ENCODE measurements around the gene E2F6. TPM values are rescaled to one million over a fixed set of nuclear protein-coding genes. Genes with fewer than 3 reads are reported as not detected.

Gene E2F6
- total and polyA plus RNA-seq, 2 of the 13 experiments (the other 11 are each of a cell fraction or from before 2014, with no cell fraction given): 27.3 to 36.0 TPM

- TF ChIP-seq TERF1 (CRISPR knock-in tag; IDR thresholded peaks at IDR 0.05): no peak
- no peak for TF ChIP-seq ZNF557 (CRISPR knock-in tag; IDR thresholded peaks at IDR 0.05)
- TF ChIP-seq POLR2G (IDR thresholded peaks at IDR 0.05; ENCODE audit: low read depth, low read length): no peak
- 0 out of 2 replicates have a peak, but pooled peaks have one; percentile 16 for TF ChIP-seq ZNF441 (CRISPR knock-in tag; IDR thresholded peaks at IDR 0.05; ENCODE audit: borderline replicate concordance)
- TF ChIP-seq SAP130 (CRISPR knock-in tag; IDR thresholded peaks at IDR 0.05; ENCODE audit: low read depth): no peak
- no peak for TF ChIP-seq XRCC5 (optimal IDR thresholded peaks at IDR 0.05; ENCODE audit: low read length)
- TF ChIP-seq HMGXB4 (CRISPR knock-in tag; IDR thresholded peaks at IDR 0.05; ENCODE audit: borderline replicate concordance in 1 of 2, low read depth in 1 of 2): 0 out of 4 replicates have a peak, but pooled peaks of 1 of the 2 experiments have one; percentile 48
- no peak for TF ChIP-seq MXD1 (CRISPR knock-in tag; IDR thresholded peaks at IDR 0.05)
- no peak for TF ChIP-seq RFX3 (CRISPR knock-in tag; IDR thresholded peaks at IDR 0.05)
- TF ChIP-seq THAP11 (CRISPR knock-in tag; IDR thresholded peaks at IDR 0.05): peak; percentile 44; the same call in 1 of the 2 replicates
- TF ChIP-seq ZNF446 (CRISPR knock-in tag; IDR thresholded peaks at IDR 0.05): no peak
- no peak for TF ChIP-seq POLR2AphosphoS2 (IDR thresholded peaks at IDR 0.05; ENCODE audit: low read depth, low read length)
- TF ChIP-seq ZNF761 (CRISPR knock-in tag; conservative IDR thresholded peaks at IDR 0.05): no peak
- TF ChIP-seq SUZ12 (IDR thresholded peaks at IDR 0.05; ENCODE audit: low read depth, low read length): no peak
- no peak for TF ChIP-seq ZNF713 (CRISPR knock-in tag; IDR thresholded peaks at IDR 0.05)
- TF ChIP-seq E2F1 (CRISPR knock-in tag; IDR thresholded peaks at IDR 0.05): no peak
- TF ChIP-seq DZIP1 (CRISPR knock-in tag; IDR thresholded peaks at IDR 0.05): no peak
- TF ChIP-seq HMG20A (CRISPR knock-in tag; IDR thresholded peaks at IDR 0.05; ENCODE audit: borderline replicate concordance): 0 out of 2 replicates have a peak, but pooled peaks have one; percentile 11
- no peak for TF ChIP-seq CCDC6 (CRISPR knock-in tag; IDR thresholded peaks at IDR 0.05)
- no peak for TF ChIP-seq MXD3 (CRISPR knock-in tag; IDR thresholded peaks at IDR 0.05)
Measured at GRCh38 chr2:11477994-11478393, 12.0 kb upstream of the E2F6 start (continued).

Data from HepG2 (cell line).